NCI-H1694 treated with DMSO at 0.1 percent for 48 hours (cell line): ENCODE results near the gene CAMK2A.

Experiments used
- DNase-seq: peaks from one replicate; lab custom pipeline; 2025; lab: John Stamatoyannopoulos, UW

Gene CAMK2A

DNA sequence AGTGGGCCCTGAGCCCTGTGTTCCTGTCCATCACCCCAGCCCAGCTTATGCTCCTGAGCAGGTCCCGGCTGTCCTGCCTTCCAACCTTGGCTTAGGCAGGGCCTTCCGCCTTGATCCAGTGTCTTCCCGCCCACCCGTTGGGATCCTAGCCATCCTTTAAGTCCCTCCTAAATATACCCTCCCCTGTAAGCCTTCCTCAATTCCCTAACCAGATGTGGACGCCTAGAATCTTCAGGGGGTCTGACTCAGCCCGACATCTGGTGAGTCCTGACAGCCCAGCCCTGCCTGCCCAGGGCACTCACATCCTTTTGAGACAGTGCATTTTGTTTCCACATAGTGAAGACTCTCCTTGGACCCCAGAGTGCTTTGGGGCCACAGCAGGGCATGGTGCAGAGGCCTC is 76.0 kb downstream of the CAMK2A start:
- no peak for DNase-seq

GRCh38 chr5:150211156-150212030 is 78.2 kb downstream of the CAMK2A start:
- no peak for DNase-seq

- no peak for DNase-seq
Observed at GRCh38 chr5:150210644-150211043, 78.9 kb downstream of the CAMK2A start.

- no peak for DNase-seq
Observed at GRCh38 chr5:150209099-150209635, 80.4 kb downstream of the CAMK2A start.

- DNase-seq = no peak
Observed at GRCh38 chr5:150208187-150209098, 81.1 kb downstream of the CAMK2A start.

GRCh38 chr5:150206779-150207115 is 82.8 kb downstream of the CAMK2A start:
- no peak for DNase-seq

- no peak for DNase-seq
Observed at GRCh38 chr5:150206098-150206778, 83.3 kb downstream of the CAMK2A start.

- no peak for DNase-seq
Observed at GRCh38 chr5:150204590-150204960, 85.0 kb downstream of the CAMK2A start.

- no peak for DNase-seq
Observed at GRCh38 chr5:150203832-150204589, 85.6 kb downstream of the CAMK2A start.

GRCh38 chr5:150202501-150202900 is 87.1 kb downstream of the CAMK2A start:
- DNase-seq = no peak

DNA sequence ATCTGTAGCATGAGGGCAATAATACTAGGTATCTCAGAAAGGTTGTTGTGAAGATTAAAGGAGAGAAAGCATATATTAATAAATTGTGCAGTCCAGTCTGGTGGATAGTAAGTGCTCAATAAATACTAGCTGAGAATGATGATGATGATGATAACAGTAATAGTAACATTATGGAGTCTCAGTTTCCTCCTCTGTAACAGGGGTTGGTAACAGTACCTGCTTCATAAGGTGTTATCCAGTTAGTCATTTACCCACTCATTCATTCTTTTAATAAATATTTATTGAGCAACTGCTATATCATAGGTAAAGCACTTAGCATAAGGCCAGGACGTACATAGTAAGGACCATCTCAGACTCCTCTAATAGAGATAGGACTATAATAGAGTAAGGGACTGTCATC is 92.1 kb downstream of the CAMK2A start:
- DNase-seq = no peak

- DNase-seq = no peak
Observed at GRCh38 chr5:150196986-150197385, 92.6 kb downstream of the CAMK2A start.

GRCh38 chr5:150196514-150196913 is 93.1 kb downstream of the CAMK2A start:
- no peak for DNase-seq

GRCh38 chr5:150195736-150196485 is 93.7 kb downstream of the CAMK2A start:
- DNase-seq = no peak

- DNase-seq = no peak
Observed at GRCh38 chr5:150192462-150192861, 97.1 kb downstream of the CAMK2A start.

GRCh38 chr5:150190987-150191386 is 98.6 kb downstream of the CAMK2A start:
- DNase-seq = no peak

DNA sequence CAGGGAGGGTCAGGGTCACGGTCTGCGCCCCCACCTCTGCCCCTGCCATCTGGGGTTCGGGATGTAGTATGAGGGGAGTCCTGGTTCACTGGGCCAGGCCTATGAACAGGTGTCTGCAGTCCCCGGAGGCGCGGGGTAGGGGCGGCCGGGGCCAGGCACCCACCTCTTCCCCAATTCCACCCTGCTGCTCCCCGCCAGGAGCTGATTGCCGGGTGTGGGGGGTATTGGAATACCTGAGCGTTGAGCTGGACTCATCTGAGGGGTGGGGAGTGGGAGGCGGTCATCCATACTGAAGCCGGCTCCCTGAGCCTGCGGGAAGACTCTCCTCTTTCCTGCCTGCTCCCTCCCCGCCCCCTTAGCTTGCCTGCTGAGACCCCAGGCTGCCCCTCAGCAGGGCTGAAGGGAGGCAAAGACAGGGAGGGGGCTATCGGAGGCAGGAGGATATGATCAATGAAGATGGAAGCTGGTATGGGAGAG is 99.0 kb downstream of the CAMK2A start:
- no peak for DNase-seq

DNA sequence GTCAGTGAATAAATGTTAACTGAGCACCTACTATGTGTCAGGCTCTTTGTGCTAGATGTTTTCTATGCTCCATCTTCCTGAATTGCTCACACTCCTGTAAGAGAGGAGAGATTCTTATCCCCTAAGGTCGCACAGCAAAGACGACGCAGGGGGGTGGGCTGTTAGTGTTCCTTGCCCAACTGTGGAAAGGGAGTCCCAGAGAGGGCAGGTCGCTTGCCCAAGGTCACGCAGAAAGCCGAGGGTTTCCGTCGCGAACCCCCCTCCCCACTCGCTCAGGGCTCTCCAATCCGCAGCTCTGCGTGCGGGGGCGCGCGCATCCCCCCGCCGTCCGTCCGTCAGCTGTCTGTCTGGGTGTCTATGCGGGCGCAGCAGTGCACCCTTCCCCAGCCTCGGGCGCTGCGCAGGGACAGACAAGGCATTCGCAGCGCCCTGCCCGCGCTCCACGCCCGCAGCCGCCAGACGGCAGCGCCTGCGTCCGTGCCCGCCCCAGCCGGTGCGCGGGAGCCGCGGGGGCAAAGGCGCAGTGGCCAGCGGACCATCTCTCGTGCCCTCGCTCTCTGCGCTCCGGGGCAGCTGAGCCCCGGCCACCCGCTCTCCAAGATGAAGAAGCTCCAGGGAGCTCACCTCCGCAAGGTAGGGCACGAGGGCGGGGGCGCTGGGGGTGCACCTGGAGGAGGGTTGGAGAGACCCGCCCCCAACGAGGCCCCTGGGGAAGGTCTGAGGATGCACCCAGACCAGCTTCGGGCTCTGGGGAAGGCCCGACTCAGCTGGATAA is 99.7 kb downstream of the CAMK2A start, which contains the start of gene SLC6A7:
TSS of gene SLC6A7 (plus strand) at position 335 of the 775 bp plus-strand sequence. CDS start at position 601, 266 bp downstream.
- DNase-seq = no peak

- no peak for DNase-seq
Observed at GRCh38 chr5:150189326-150189725, 100.2 kb downstream of the CAMK2A start.
